Ascending aorta (tissue), 2 donors: Measurements from ENCODE around the gene EYA3. TPM values are rescaled to one million over a fixed set of nuclear protein-coding genes. Genes with fewer than 3 reads are reported as not detected.
A peak's percentile ranks its signal among the peaks of the same experiment; 100 is the strongest.

Experiments used
- DNase-seq, 2 donors: peaks; one replicate each; pipeline ENCODE4 v3.0.0-alpha.2; 2019; ENCODE audit warnings: low spot score in 2 of 2
- H3K27ac ChIP-seq, 2 donors: fragments of 200-600 bp; sonication (generic); one replicate each; pipeline ENCODE4 v1.5.1; 2016 to 2017; ENCODE audit warnings: mild to moderate bottlenecking in 1 of 2
- H3K27me3 ChIP-seq: fragments of 200-600 bp; sonication (generic); one replicate; pipeline ENCODE4 v1.5.1; 2017
- H3K36me3 ChIP-seq, 2 donors: fragments of 200-600 bp; sonication (generic); one replicate each; pipeline ENCODE4 v1.5.1; 2016
- H3K4me1 ChIP-seq, 2 donors: fragments of 200-600 bp; sonication (generic); one replicate each; pipeline ENCODE4 v1.5.1; 2016 to 2017; ENCODE audit warnings: mild to moderate bottlenecking in 1 of 2
- H3K4me3 ChIP-seq, 2 donors: fragments of 200-600 bp; sonication (generic); one replicate each; pipeline ENCODE4 v1.5.1; 2016 to 2017; ENCODE audit warnings: mild to moderate bottlenecking in 1 of 2
- H3K9me3 ChIP-seq, 2 donors: fragments of 200-600 bp; sonication (generic); one replicate each; pipeline ENCODE4 v1.5.1; 2016
- CTCF ChIP-seq, 3 experiments: fragments of 200-600 bp in 2 of 3; fragments of 450-650 bp in 1 of 3; sonication (generic) in 2 of 3; IDR thresholded peaks; one replicate each; pipeline ENCODE4 v1.5.1; 2016 to 2019; ENCODE audit warnings: antibody characterized with exemption in 3 of 3, mild to moderate bottlenecking in 1 of 3, moderate library complexity in 1 of 3
- intact Hi-C: fragments of 100-400 bp; cut with DNase I; formaldehyde crosslinking; loops from one replicate; pipeline ENCODE4 v1.15.1; 2023
- total RNA-seq: library from RNA; depleted of rRNA; stranded (reverse); fragments of >200 nt; gene quantifications from one replicate; pipeline ENCODE4 v1.1.0, GENCODE V29; 2016

The EYA3 gene
- total RNA-seq, 1 donor from 2014 or later = 52.6 TPM

GRCh38 chr1:28044399-28044798 lies 44.0 kb downstream of the EYA3 start:
- Histone ChIP-seq H3K27ac (no peak overlapping the region), H3K27me3 (no peaks in the 10 kb centered on the region), H3K9me3 (no peaks in the 10 kb centered on the region), H3K4me3 (no peak overlapping the region), H3K4me1 (no peaks in the 10 kb centered on the region), H3K36me3 (peaks cover 11 to 22% of the 10 kb centered on the region in 2 donors)
- DNase-seq = no peak
- TF ChIP-seq CTCF (IDR thresholded peaks at IDR 0.05) = no peak
- intact Hi-C loops = no loop called here

- no peak overlapping the region for H3K4me3 ChIP-seq
- intact Hi-C loops = no loop called here
- no peaks in the 10 kb centered on the region for H3K27me3 ChIP-seq
- DNase-seq = no peak
- H3K36me3 ChIP-seq = peaks cover 2 to 16% of the 10 kb centered on the region in 2 donors
- no peaks in the 10 kb centered on the region for H3K9me3 ChIP-seq
- H3K27ac ChIP-seq = peak overlapping the region; percentile 20 to 26
- H3K4me1 ChIP-seq = peaks cover 0 to 14% of the 10 kb centered on the region in 2 donors
- TF ChIP-seq CTCF (IDR thresholded peaks at IDR 0.05) = no peak
These were observed 49.1 kb downstream of the EYA3 start for GRCh38 chr1:28039341-28039740.

- H3K27me3 ChIP-seq = no peaks in the 10 kb centered on the region
- no peak for DNase-seq
- H3K27ac ChIP-seq = peak overlapping the region; percentile 62 to 66
- H3K36me3 ChIP-seq = peaks cover 0 to 16% of the 10 kb centered on the region in 2 donors
- peaks cover 0 to 14% of the 10 kb centered on the region in 2 donors for H3K4me1 ChIP-seq
- no peak for TF ChIP-seq CTCF (IDR thresholded peaks at IDR 0.05)
- no peak overlapping the region for H3K4me3 ChIP-seq
- no peaks in the 10 kb centered on the region for H3K9me3 ChIP-seq
- intact Hi-C loops = no loop called here
These were observed 50.5 kb downstream of the EYA3 start for GRCh38 chr1:28037946-28038345.

- Histone ChIP-seq H3K27ac (peak overlapping the region; percentile 62 to 66), H3K4me3 (no peak overlapping the region), H3K36me3 (peaks cover 0 to 14% of the 10 kb centered on the region in 2 donors), H3K9me3 (no peaks in the 10 kb centered on the region), H3K27me3 (no peaks in the 10 kb centered on the region), H3K4me1 (peaks cover 0 to 14% of the 10 kb centered on the region in 2 donors)
- TF ChIP-seq CTCF (IDR thresholded peaks at IDR 0.05) = no peak
- no peak for DNase-seq
- intact Hi-C loops = no loop called here
These were observed 51.2 kb downstream of the EYA3 start for GRCh38 chr1:28037206-28037605.

- Histone ChIP-seq H3K27ac (peak overlapping the region; percentile 62 to 66), H3K4me1 (peaks cover 0 to 14% of the 10 kb centered on the region in 2 donors), H3K36me3 (peaks cover 0 to 10% of the 10 kb centered on the region in 2 donors), H3K27me3 (no peaks in the 10 kb centered on the region), H3K4me3 (no peak overlapping the region), H3K9me3 (no peaks in the 10 kb centered on the region)
- peak in 1 of 3 experiments; percentile 42 for TF ChIP-seq CTCF (IDR thresholded peaks at IDR 0.05)
- intact Hi-C loops = no loop called here
- DNase-seq = no peak
These were observed 52.0 kb downstream of the EYA3 start for GRCh38 chr1:28036431-28036830.

- H3K9me3 ChIP-seq = no peaks in the 10 kb centered on the region
- peak overlapping the region; percentile 36 to 66 for H3K27ac ChIP-seq
- H3K4me3 ChIP-seq = no peak overlapping the region
- no peaks in the 10 kb centered on the region for H3K27me3 ChIP-seq
- peaks cover 0 to 17% of the 10 kb centered on the region in 2 donors for H3K4me1 ChIP-seq
- DNase-seq = no peak
- intact Hi-C loops = no loop called here
- H3K36me3 ChIP-seq = peaks cover 0 to 10% of the 10 kb centered on the region in 2 donors
- no peak for TF ChIP-seq CTCF (IDR thresholded peaks at IDR 0.05)
These were observed 53.0 kb downstream of the EYA3 start for GRCh38 chr1:28035420-28035819.
